Stimulated activated CD8-positive, alpha-beta memory T cell treated with anti-CD3 and anti-CD28 coated beads, Interleukin-12 subunit alpha, Interleukin-12 subunit beta, amount 100 ng/mL, for 1 hour (primary cell): Measurements from ENCODE around the gene ALOX15.
"Not testable (repeated sequence)": the region's sequence is repeated elsewhere in the genome, so short reads cannot be mapped to it uniquely, and the experiment has no call there.

ENCODE experiments used
- DNase-seq: peaks from one replicate; pipeline ENCODE4 v3.0.0-alpha.2; 2020; ENCODE audit warnings: low read depth

The ALOX15 gene

GRCh38 chr17:4617090-4617489, 24.4 kb downstream of the ALOX15 start:
- no peak for DNase-seq

GRCh38 chr17:4616476-4616875, 25.0 kb downstream of the ALOX15 start:
- DNase-seq: no peak

DNA sequence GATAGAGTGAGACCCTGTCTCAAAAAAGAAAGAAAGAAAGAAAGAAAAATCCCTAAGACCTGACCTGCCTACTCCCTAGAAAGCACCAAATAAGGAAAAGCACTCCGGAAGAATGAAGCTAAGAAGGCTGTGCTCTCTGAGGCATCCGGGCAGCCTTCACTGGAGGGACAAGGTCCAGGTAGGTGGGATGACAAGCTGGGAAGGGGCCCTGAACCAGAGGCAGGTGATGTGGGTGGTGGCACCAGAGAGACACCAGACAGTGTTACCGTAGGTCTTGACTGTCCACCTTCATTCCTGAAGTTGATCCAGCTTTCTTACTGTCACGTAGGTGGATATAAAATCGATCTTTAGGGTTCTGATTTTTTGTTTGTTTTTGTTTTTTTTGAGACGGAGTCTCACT, 30.8 kb downstream of the ALOX15 start:
- no peak for DNase-seq

GRCh38 chr17:4610162-4610561, 31.3 kb downstream of the ALOX15 start:
- DNase-seq: no peak

DNA sequence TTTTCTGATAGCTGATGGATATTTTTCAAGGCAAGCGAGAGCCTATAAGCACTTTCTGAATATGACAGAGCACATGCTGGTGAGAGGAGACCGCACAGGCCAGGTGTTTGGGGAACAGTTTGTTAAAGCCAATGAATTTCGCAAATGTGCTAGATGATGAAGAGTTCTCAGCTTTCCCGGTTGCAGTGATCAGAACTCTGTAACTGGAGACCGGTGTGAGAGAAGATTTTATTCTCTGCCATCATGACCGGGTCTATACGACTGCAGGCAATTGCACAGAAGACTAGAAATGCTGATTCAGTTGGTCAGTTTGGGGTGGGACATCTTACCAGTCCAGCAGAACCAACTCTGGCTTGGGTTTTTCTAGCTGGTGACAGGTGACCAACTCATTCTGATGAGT, 31.7 kb downstream of the ALOX15 start:
- DNase-seq: no peak

GRCh38 chr17:4607773-4608187, 33.7 kb downstream of the ALOX15 start:
- DNase-seq: no peak

- DNase-seq: no peak
These were observed 34.2 kb downstream of the ALOX15 start for GRCh38 chr17:4607261-4607741.

- no peak for DNase-seq
These were observed 35.7 kb downstream of the ALOX15 start for GRCh38 chr17:4605826-4606225.

GRCh38 chr17:4604736-4605135, 36.7 kb downstream of the ALOX15 start:
- not testable (repeated sequence) for DNase-seq

DNA sequence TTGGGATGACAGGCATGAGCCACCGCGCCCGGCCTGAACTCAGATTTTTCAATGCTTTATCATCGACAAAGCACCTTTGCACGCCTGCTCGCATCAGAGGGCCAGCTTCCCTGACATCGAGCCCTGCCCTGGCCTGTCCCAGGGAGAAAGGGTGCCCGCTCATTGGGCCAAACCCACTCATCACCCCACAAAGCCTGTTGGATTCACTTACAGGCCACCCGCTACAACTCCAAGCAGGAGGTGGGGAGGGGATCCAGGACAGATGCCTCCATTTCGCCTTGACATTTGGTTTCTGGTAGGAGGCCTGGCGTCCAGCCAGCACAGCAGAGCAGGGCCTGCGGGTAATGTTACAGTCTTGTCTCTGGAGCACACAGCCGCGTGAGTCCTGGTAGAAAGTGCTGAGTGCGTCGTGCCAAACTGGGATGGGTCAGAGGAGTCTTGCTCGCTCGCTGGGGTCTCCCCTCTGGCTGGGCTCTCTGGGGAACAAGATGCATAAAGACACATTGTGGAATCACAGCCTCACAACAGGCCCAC, 37.3 kb downstream of the ALOX15 start:
- DNase-seq: no peak

DNA sequence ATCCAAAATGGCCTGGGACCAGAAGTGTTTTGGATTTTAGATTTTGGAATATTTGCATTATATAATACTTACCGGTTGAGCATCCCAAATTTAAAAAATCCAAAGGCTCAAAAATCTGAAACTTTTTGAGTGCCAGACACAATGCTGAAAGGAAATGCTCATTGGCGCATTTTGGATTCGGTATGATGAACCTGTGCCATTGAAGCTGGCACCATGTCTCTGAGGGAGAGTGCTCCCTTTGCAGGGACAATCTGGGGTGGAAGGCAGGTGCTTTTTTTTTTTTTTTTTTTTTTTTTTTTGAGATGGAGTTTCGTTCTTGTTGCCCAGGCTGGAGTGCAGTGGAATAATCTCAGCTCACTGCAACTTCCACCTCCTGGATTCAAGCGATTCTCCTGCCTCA, 39.4 kb downstream of the ALOX15 start:
- no peak for DNase-seq

GRCh38 chr17:4601326-4601725, 40.2 kb downstream of the ALOX15 start:
- no peak for DNase-seq

DNA sequence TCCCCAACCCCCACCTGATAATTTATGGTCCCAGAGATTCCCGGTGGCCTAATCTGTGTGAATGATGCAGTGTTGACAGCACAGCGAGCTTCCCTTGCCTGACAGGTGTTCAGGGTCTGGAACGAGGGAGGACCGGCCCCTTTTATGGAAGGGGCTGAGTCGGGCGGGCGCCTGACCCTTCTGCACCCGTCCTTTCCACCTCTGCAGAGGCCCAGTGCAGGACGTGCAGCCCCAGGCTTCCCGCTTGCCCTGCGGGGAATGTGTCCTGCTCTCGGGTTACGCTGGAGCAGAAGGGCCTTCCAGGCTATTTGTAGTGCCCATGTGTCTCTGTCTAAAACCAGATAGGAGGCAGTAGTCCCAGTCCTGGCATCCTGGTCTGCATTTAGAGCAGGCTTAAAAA, 40.9 kb downstream of the ALOX15 start:
- no peak for DNase-seq

DNA sequence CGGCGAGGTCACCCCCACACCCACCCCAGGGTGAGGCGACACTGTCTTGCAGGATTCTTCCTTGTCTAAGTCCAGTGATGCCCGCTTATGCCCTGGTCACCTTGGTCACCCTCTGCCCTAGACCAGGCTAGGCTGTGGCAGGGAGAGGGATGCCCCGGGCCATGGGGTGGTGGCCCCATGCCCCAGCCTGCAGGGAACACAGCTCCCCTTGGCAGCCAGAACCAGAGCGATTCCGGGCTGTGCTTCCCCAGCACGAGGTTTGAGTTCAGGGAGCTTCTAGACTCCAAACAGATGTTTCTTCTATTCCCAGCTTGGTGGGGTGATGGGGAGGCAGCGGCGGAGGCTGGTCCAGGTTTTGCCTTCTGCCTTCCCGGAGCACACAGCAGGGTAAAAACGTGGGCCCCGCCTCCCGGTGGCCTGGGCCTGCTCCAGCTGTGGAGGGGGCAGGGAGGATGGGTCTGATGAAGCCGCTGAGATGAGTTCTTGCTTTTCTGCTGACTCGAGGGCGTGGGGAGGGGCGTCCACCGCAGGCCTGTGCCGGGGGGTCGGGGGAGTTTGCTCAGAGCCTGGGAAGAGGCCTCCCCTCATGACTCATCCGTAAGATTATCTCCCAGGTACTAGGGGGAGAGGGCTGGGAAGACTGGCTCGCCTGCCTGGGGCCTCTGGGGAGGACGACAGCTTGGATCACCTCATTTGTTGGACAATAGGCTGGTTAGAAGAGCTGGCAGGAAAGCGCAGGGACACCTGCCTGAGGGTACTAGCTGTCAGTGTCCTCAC, 41.8 kb downstream of the ALOX15 start:
- DNase-seq: no peak

- no peak for DNase-seq
These were observed 42.5 kb downstream of the ALOX15 start for GRCh38 chr17:4598776-4599504.

- no peak for DNase-seq
These were observed 43.5 kb downstream of the ALOX15 start for GRCh38 chr17:4597975-4598374.

- no peak for DNase-seq
These were observed 44.7 kb downstream of the ALOX15 start for GRCh38 chr17:4596636-4597380.

DNA sequence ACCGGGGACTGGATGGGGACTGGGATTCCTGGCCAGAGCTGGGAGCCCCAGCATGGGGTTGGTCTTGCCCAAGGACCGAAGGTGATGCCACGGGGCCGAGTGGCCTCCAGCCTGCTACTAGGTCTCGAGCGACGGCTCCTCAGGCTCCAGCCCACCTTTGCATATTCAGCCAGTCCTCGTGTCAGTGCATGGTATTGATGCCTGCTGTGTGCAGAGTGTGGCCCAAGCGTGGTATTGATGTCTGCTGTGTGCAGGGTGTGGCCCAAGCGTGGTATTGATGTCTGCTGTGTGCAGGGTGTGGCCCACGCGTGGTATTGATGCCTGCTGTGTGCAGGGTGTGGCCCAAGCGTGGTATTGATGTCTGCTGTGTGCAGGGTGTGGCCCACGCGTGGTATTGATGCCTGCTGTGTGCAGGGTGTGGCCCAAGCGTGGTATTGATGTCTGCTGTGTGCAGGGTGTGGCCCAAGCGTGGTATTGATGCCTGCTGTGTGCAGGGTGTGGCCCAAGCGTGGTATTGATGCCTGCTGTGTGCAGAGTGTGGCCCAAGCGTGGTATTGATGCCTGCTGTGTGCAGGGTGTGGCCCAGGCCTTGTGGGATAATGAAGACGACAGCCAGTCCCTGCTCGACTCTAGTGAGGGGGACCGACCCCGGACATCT, 45.7 kb downstream of the ALOX15 start:
- not testable (repeated sequence) for DNase-seq

- peak; percentile 19 for DNase-seq
These were observed 46.4 kb downstream of the ALOX15 start for GRCh38 chr17:4594931-4595684.

DNA sequence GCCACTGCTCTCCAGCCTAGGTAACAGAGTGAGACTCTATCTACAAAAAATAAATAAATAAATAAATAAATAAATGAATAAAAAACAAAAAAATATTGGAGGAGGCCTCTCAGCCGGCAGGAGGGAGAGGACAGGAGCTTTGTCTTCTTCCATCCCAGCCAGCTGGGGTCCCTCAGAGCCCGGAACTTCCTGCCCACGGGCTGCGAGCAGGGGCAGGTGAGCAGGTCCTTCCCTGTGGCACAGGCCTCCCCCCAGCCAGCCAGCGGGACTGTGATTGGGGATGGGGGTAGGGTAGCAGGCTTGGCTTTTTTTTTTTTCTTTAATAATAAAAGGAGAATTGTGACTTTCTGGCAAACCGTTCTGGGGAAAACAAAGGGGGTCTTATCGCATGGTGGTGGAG, 47.1 kb downstream of the ALOX15 start:
- DNase-seq: no peak

- DNase-seq: no peak
These were observed 48.5 kb downstream of the ALOX15 start for GRCh38 chr17:4593021-4593421.
